HCT116 (cell line): ENCODE measurements around the gene VANGL2. TPM values are rescaled to one million over a fixed set of nuclear protein-coding genes. Genes with fewer than 3 reads are reported as not detected.

Source experiments
- ATAC-seq: fragments of 200-7000 bp; cut with Tn5 transposase; 2 replicates; pipeline ENCODE4 v1.9.1; 2020; ENCODE audit warnings: mild to moderate bottlenecking, moderate library complexity
- BruUV-seq: library from RNA; stranded (reverse); fragments of 400-500 nt; replicated peaks from 2 replicates; lab custom pipeline; 2021; lab: Mats Ljungman, UMichigan
- CTCF ChIA-PET: fragments of 300-600 bp; sonication (Branson Sonifier 250); formaldehyde crosslinking; loops from one replicate; lab custom pipeline; 2021; ENCODE audit warnings: antibody characterized with exemption; lab: Charles Lee
- POLR2A ChIA-PET: fragments of 300-600, 350-600 bp; sonication (Branson Sonifier 250); formaldehyde crosslinking; loops from one replicate; lab custom pipeline; 2021; ENCODE audit warnings: antibody characterized with exemption; lab: Charles Lee
- RAD21 ChIA-PET, 2 experiments: fragments of 300-600 bp; sonication (Branson Sonifier 250); formaldehyde crosslinking; loops; one replicate each; lab custom pipeline; 2023; ENCODE audit warnings: low total read pairs in 2 of 2; ENCODE audit not compliant: uncharacterized antibody in 2 of 2, unreplicated experiment in 2 of 2, low non-redundant PET in 1 of 2; lab: Charles Lee
- DNase-seq: peaks from one replicate; pipeline ENCODE4 v3.0.0-alpha.2; 2010; ENCODE audit warnings: low read depth, low spot score
- H2AFZ ChIP-seq: fragments of 200-600 bp; shearing (Covaris generic), sonication (generic); 2 replicates; pipeline ENCODE4 v1.6.1; 2017; ENCODE audit warnings: low read depth, mixed run types, mixed read lengths, antibody characterized with exemption, low read length; ENCODE audit not compliant: poor library complexity, severe bottlenecking
- H3K27ac ChIP-seq: 2 replicates; pipeline ENCODE4 v1.5.1; 2012; ENCODE audit warnings: low read depth, low read length
- H3K27me3 ChIP-seq: fragments of 200-600 bp; sonication (generic); 2 replicates; pipeline ENCODE4 v1.6.1; 2016; ENCODE audit warnings: mixed run types, low read length, mixed read lengths; ENCODE audit not compliant: insufficient read depth
- H3K36me3 ChIP-seq, 2 experiments: fragments of 200-500 bp in 1 of 2; fragments of 200-600 bp in 1 of 2; sonication (Bioruptor generic) in 1 of 2; sonication (generic) in 1 of 2; 2 replicates each; pipeline versions ENCODE4 v1.5.1 to v1.6.1; 2014 to 2016; ENCODE audit warnings: low read length in 2 of 2, inconsistent platforms in 1 of 2, mixed read lengths in 1 of 2, mixed run types in 1 of 2; ENCODE audit not compliant: insufficient read depth in 2 of 2, control insufficient read depth in 1 of 2
- H3K4me1 ChIP-seq, 2 experiments: fragments of 200-600 bp in 1 of 2; sonication (generic) in 1 of 2; 2 replicates each; pipeline versions ENCODE4 v1.5.1 to v1.6.1; 2012 to 2017; ENCODE audit warnings: low read length in 2 of 2, inconsistent platforms in 1 of 2, mild to moderate bottlenecking in 1 of 2, mixed read lengths in 1 of 2, mixed run types in 1 of 2, moderate library complexity in 1 of 2; ENCODE audit not compliant: insufficient read depth in 2 of 2, control insufficient read depth in 1 of 2
- H3K4me2 ChIP-seq: fragments of 200-600 bp; sonication (generic); 2 replicates; pipeline ENCODE4 v1.6.1; 2017; ENCODE audit warnings: mixed run types, low read length, mixed read lengths
- H3K4me3 ChIP-seq, 2 experiments: fragments of 200-600 bp in 1 of 2; sonication (generic) in 1 of 2; replicated peaks in 1 of 2; 2 replicates each; pipeline ENCODE4 v1.5.1; 2011 to 2016; ENCODE audit warnings: low read length in 2 of 2, control low read depth in 1 of 2, low read depth in 1 of 2, mild to moderate bottlenecking in 1 of 2, mixed read lengths in 1 of 2, mixed run types in 1 of 2
- H3K79me2 ChIP-seq: fragments of 200-600 bp; sonication (generic); 2 replicates; pipeline ENCODE4 v1.6.1; 2017; ENCODE audit warnings: mild to moderate bottlenecking, mixed run types, low read length, moderate library complexity, mixed read lengths; ENCODE audit not compliant: insufficient read depth
- H3K9ac ChIP-seq: fragments of 200-600 bp; sonication (generic); 2 replicates; pipeline ENCODE4 v1.6.1; 2016; ENCODE audit warnings: low read length, mixed read lengths
- H3K9me2 ChIP-seq: fragments of 200-600 bp; sonication (generic), shearing (Covaris generic); 2 replicates; pipeline ENCODE4 v1.6.1; 2017; ENCODE audit warnings: mixed run types, mild to moderate bottlenecking, moderate library complexity; ENCODE audit not compliant: insufficient read depth
- H3K9me3 ChIP-seq, 2 experiments: fragments of 200-500 bp in 1 of 2; fragments of 200-600 bp in 1 of 2; sonication (Bioruptor generic) in 1 of 2; sonication (generic) in 1 of 2; 2 replicates each; pipeline ENCODE4 v1.6.1; 2014 to 2017; ENCODE audit warnings: low read length in 2 of 2, mixed read lengths in 2 of 2, inconsistent platforms in 1 of 2, low read depth in 1 of 2, mild to moderate bottlenecking in 1 of 2, mixed run types in 1 of 2, moderate library complexity in 1 of 2; ENCODE audit not compliant: control insufficient read depth in 1 of 2, insufficient read depth in 1 of 2
- H4K20me1 ChIP-seq: fragments of 200-600 bp; sonication (generic), shearing (Covaris generic); 2 replicates; pipeline ENCODE4 v1.6.1; 2017; ENCODE audit warnings: mixed run types, mild to moderate bottlenecking, moderate library complexity; ENCODE audit not compliant: insufficient read depth
- ATF3 ChIP-seq: IDR thresholded peaks from 2 replicates; pipeline ENCODE4 v1.6.1; 2012
- CEBPB ChIP-seq: IDR thresholded peaks from 2 replicates; pipeline ENCODE4 v1.6.1; 2012; ENCODE audit warnings: low read depth
- EGR1 ChIP-seq: IDR thresholded peaks from 2 replicates; pipeline ENCODE4 v1.6.1; 2012; ENCODE audit warnings: low read depth
- EZH2 ChIP-seq: fragments of 200-600 bp; sonication (generic); IDR thresholded peaks from 2 replicates; pipeline ENCODE4 v1.6.1; 2017; ENCODE audit warnings: antibody characterized with exemption, mixed run types
- EZH2phosphoT487 ChIP-seq: fragments of 200-600 bp; IDR thresholded peaks from 2 replicates; pipeline ENCODE4 v1.6.1; 2018; ENCODE audit warnings: antibody characterized with exemption, borderline replicate concordance
- JUND ChIP-seq: IDR thresholded peaks from 2 replicates; pipeline ENCODE4 v1.6.1; 2012
- POLR2A ChIP-seq: IDR thresholded peaks from 2 replicates; pipeline ENCODE4 v1.7.0; 2011; ENCODE audit warnings: borderline replicate concordance; ENCODE audit not compliant: insufficient read depth, insufficient read length; ENCODE audit errors: extremely low read depth
- POLR2AphosphoS5 ChIP-seq: IDR thresholded peaks from 2 replicates; pipeline ENCODE4 v1.6.1; 2011; ENCODE audit warnings: mild to moderate bottlenecking, low read depth, low read length, moderate library complexity
- RAD21 ChIP-seq: IDR thresholded peaks from 2 replicates; pipeline ENCODE4 v1.6.1; 2012; ENCODE audit warnings: low read depth, mild to moderate bottlenecking
- SRF ChIP-seq: IDR thresholded peaks from 2 replicates; pipeline ENCODE4 v1.6.1; 2012; ENCODE audit warnings: low read depth
- TCF7L2 ChIP-seq: IDR thresholded peaks from 2 replicates; pipeline ENCODE4 v1.7.0; 2011; ENCODE audit warnings: borderline replicate concordance, inconsistent platforms; ENCODE audit not compliant: insufficient read depth, insufficient read length; ENCODE audit errors: extremely low read depth
- YY1 ChIP-seq: IDR thresholded peaks from 2 replicates; pipeline ENCODE4 v1.6.1; 2011; ENCODE audit warnings: low read length, low read depth, moderate library complexity, mild to moderate bottlenecking; ENCODE audit not compliant: insufficient replicate concordance; ENCODE audit errors: extremely low read depth
- ZBTB33 ChIP-seq: IDR thresholded peaks from 2 replicates; pipeline ENCODE4 v1.6.1; 2011; ENCODE audit warnings: mild to moderate bottlenecking, low read length, moderate library complexity; ENCODE audit not compliant: insufficient replicate concordance; ENCODE audit errors: extremely low read depth
- ZFX ChIP-seq: fragments of 450-650 bp; IDR thresholded peaks from 2 replicates; pipeline ENCODE4 v1.6.1; 2017
- intact Hi-C: fragments of 100-400 bp; cut with micrococcal nuclease; formaldehyde crosslinking; loops from 2 replicates; pipeline ENCODE4 v1.10.0; 2022
- total RNA-seq: library from RNA; stranded (reverse); gene quantifications from one replicate; pipeline ENCODE4 v1.2.1, GENCODE V29; 2021; ENCODE audit not compliant: unreplicated experiment

The VANGL2 gene
- total RNA-seq, 1 experiment from 2014 or later: 1.1 TPM

- Histone ChIP-seq H3K9me2 (no peaks in the 10 kb centered on the region), H3K9ac (no peak overlapping the region), H4K20me1 (no peaks in the 10 kb centered on the region), H3K36me3 (no peaks in the 10 kb centered on the region), H3K4me3 (no peak overlapping the region), H2AFZ (no peak overlapping the region), H3K4me1 (peaks cover 0 to 4% of the 10 kb centered on the region in 2 experiments; a peak in 1 of 4 replicates), H3K27ac (no peak overlapping the region), H3K79me2 (no peaks in the 10 kb centered on the region), H3K9me3 (no peaks in the 10 kb centered on the region), H3K27me3 (no peaks in the 10 kb centered on the region), H3K4me2 (no peak overlapping the region)
- no TSS peak for BruUV-seq
- intact Hi-C loops: no loop called here
- ChIA-PET CTCF (no interaction called here), RAD21 (no interaction called here), POLR2A (no interaction called here)
- ATAC-seq: no peak
- TF ChIP-seq POLR2AphosphoS5 (no peak), SRF (no peak), EZH2 (no peak), POLR2A (no peak), TCF7L2 (no peak), ZFX (no peak), EGR1 (no peak), EZH2phosphoT487 (no peak), CEBPB (no peak), JUND (no peak), ATF3 (no peak), ZBTB33 (no peak), YY1 (no peak), RAD21 (no peak)
- DNase-seq: no peak
Observed at GRCh38 chr1:160436966-160437365, 36.6 kb downstream of the VANGL2 start.
